Measurements from ENCODE around the gene SYNE3. TPM values are rescaled to one million over a fixed set of nuclear protein-coding genes. Genes with fewer than 3 reads are reported as not detected.

SYNE3 gene
- total RNA-seq, 5 donors from 2014 or later (not counting 1 experiment from before 2014, with no cell fraction given) = 55.6 to 92.3 (median 77.8) TPM

DNA sequence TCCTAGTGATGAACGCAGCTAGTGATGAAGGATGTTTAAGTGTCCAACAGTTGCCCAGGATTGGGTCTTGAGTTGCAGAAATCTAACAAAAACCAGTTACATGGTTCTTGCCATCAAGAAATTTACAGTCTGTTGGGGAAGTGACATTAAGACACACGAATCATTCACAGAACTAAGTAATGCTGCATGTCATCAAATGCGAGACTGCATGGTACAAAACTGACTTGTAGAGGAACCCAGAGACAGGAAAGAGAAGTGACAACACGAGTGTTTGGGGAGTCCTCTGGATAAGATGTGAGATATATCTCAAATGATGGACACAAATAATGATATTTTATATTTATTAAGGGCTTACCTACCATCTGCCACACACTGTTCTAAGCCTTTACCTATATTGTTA is 6.1 kb upstream of the SYNE3 start:
- Mint-ChIP-seq H3K9me3 (no peaks in the 10 kb centered on the region), H3K27me3 (no peaks in the 10 kb centered on the region), H3K4me3 (peak overlapping the region; percentile 25 to 86 (median 78)), H3K4me1 (peaks cover 92 to 96% (median 95%) of the 10 kb centered on the region in 3 donors), H3K27ac (peak overlapping the region; percentile 95 to 98), H3K36me3 (no peaks in the 10 kb centered on the region)
- Histone ChIP-seq H3K4me3 (ENCODE audit: control insufficient read depth in 1 of 2, extremely low read depth in 1 of 2, low read length in 1 of 2) (no peak overlapping the region), H3K9me3 (no peaks in the 10 kb centered on the region), H3K27ac (ENCODE audit: low read length) (peak overlapping the region; percentile 70), H3K27me3 (replicated peaks in 1 of 2; ENCODE audit: control insufficient read depth in 2 of 2, extremely low read depth in 1 of 2, insufficient read depth in 2 of 2, low read length in 1 of 2) (no peaks in the 10 kb centered on the region), H3K36me3 (ENCODE audit: control insufficient read depth in 2 of 2, extremely low read depth in 1 of 2, insufficient read depth in 1 of 2, low read length in 1 of 2) (no peaks in the 10 kb centered on the region), H3K4me1 (ENCODE audit: control insufficient read depth in 1 of 2, extremely low read depth in 1 of 2, insufficient read depth in 2 of 2, low read length in 2 of 2) (peaks cover 59 to 85% of the 10 kb centered on the region in 2 experiments)
- DNase-seq = no peak
- CTCF ChIA-PET = interaction anchor here (1.3 to 2.1 kb wide), 8 partner anchors 10 to 81 kb away, joined by 3 to 13 read pairs (median 6); no protein-coding TSS in a partner anchor
- POLR2A ChIA-PET = no interaction called here
- WGBS (ENCODE audit: insufficient coverage) = no CpG with 5 or more reads among the region's 4 CpGs
- no peak for ATAC-seq (replicated peaks in 1 of 4)

DNA sequence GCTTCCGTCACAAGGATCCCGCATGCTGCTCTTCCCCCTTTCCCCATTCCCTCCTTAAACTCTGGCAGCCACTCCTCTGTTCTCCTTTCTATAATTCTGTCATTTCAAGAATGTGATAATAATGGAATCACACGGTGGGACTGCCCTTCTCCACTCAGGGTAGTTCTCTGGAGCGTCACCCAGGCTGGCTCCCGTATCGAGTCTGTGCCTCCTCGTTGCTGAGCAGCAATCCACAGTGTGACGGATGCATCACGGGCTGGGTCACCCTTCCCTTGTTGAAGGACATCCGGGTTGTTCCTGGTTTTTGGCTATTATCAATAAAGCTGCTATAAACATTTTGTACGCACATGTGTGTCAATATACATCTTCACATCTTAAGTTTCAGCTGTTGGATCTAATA is 5.7 kb upstream of the SYNE3 start:
- Mint-ChIP-seq H3K36me3 (no peaks in the 10 kb centered on the region), H3K9me3 (no peaks in the 10 kb centered on the region), H3K27ac (peak overlapping the region; percentile 95 to 98), H3K4me3 (peak overlapping the region in 1 of 3 donors; percentile 86), H3K27me3 (no peaks in the 10 kb centered on the region), H3K4me1 (peaks cover 92 to 96% (median 95%) of the 10 kb centered on the region in 3 donors)
- CTCF ChIA-PET = interaction anchor here (1.3 to 2.1 kb wide), 4 partner anchors 9 to 78 kb away, joined by 3 to 13 read pairs (median 9); no protein-coding TSS in a partner anchor
- DNase-seq (no peak), ATAC-seq (replicated peaks in 1 of 4) (no peak)
- Histone ChIP-seq H3K36me3 (ENCODE audit: control insufficient read depth in 2 of 2, extremely low read depth in 1 of 2, insufficient read depth in 1 of 2, low read length in 1 of 2) (no peaks in the 10 kb centered on the region), H3K27me3 (replicated peaks in 1 of 2; ENCODE audit: control insufficient read depth in 2 of 2, extremely low read depth in 1 of 2, insufficient read depth in 2 of 2, low read length in 1 of 2) (no peaks in the 10 kb centered on the region), H3K4me3 (ENCODE audit: control insufficient read depth in 1 of 2, extremely low read depth in 1 of 2, low read length in 1 of 2) (no peak overlapping the region), H3K4me1 (ENCODE audit: control insufficient read depth in 1 of 2, extremely low read depth in 1 of 2, insufficient read depth in 2 of 2, low read length in 2 of 2) (peaks cover 59 to 89% of the 10 kb centered on the region in 2 experiments), H3K9me3 (no peaks in the 10 kb centered on the region), H3K27ac (ENCODE audit: low read length) (peak overlapping the region; percentile 70)
- 100% methylated on average over 1 of the region's 11 CpGs for WGBS (ENCODE audit: insufficient coverage)
- POLR2A ChIA-PET = no interaction called here

- ChIA-PET CTCF (interaction anchor here in 1 of 2 donors (1.2 to 2.1 kb wide), 2 partner anchors 8 to 79 kb away, joined by 4 to 10 read pairs; no protein-coding TSS in a partner anchor), POLR2A (no interaction called here)
- Histone ChIP-seq H3K4me3 (ENCODE audit: control insufficient read depth in 1 of 2, extremely low read depth in 1 of 2, low read length in 1 of 2) (no peak overlapping the region), H3K36me3 (ENCODE audit: control insufficient read depth in 2 of 2, extremely low read depth in 1 of 2, insufficient read depth in 1 of 2, low read length in 1 of 2) (no peaks in the 10 kb centered on the region), H3K4me1 (ENCODE audit: control insufficient read depth in 1 of 2, extremely low read depth in 1 of 2, insufficient read depth in 2 of 2, low read length in 2 of 2) (peaks cover 59 to 90% of the 10 kb centered on the region in 2 experiments), H3K9me3 (no peaks in the 10 kb centered on the region), H3K27ac (ENCODE audit: low read length) (peak overlapping the region; percentile 18), H3K27me3 (replicated peaks in 1 of 2; ENCODE audit: control insufficient read depth in 2 of 2, extremely low read depth in 1 of 2, insufficient read depth in 2 of 2, low read length in 1 of 2) (no peaks in the 10 kb centered on the region)
- Mint-ChIP-seq H3K27ac (peak overlapping the region; percentile 55 to 98), H3K9me3 (no peaks in the 10 kb centered on the region), H3K4me1 (peaks cover 84 to 89% (median 88%) of the 10 kb centered on the region in 3 donors), H3K27me3 (no peaks in the 10 kb centered on the region), H3K4me3 (peak overlapping the region in 1 of 3 donors; percentile 86), H3K36me3 (no peaks in the 10 kb centered on the region)
- no peak for DNase-seq
- 100% methylated on average over 2 of the region's 4 CpGs for WGBS (ENCODE audit: insufficient coverage)
- no peak for ATAC-seq (replicated peaks in 1 of 4)
Measured at GRCh38 chr14:95521001-95521400, 4.6 kb upstream of the SYNE3 start.

DNA sequence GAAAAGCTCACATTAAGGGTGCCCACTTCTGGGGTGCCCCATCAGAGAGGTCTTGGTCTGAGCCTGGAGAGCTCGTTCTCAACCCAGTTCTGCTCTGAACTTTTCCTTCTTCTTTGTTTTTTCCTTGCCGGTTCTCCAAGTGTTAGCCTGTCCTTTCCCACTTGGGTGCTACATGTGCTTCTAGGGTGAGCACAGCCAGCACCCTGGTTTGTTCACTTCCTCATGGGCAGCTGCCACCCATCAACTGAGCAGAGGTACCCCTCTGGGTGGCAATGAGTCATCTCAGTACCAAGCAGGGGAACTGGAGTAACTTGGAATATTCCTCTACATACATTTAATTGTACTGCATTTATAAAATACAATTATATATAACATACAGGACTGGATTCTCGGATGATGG is 3.9 kb upstream of the SYNE3 start:
- H3K36me3 Mint-ChIP-seq = no peaks in the 10 kb centered on the region
- no peaks in the 10 kb centered on the region for H3K27me3 Mint-ChIP-seq
- H3K4me1 Mint-ChIP-seq = peaks cover 82 to 86% (median 82%) of the 10 kb centered on the region in 3 donors
- ChIA-PET POLR2A (no interaction called here), CTCF (interaction anchor here (0.6 to 2.1 kb wide), 5 partner anchors 9 to 1042 kb away, joined by 3 to 10 read pairs (median 3); no protein-coding TSS in a partner anchor)
- Histone ChIP-seq H3K4me3 (ENCODE audit: control insufficient read depth in 1 of 2, extremely low read depth in 1 of 2, low read length in 1 of 2) (peak overlapping the region; percentile 7 to 8), H3K4me1 (ENCODE audit: control insufficient read depth in 1 of 2, extremely low read depth in 1 of 2, insufficient read depth in 2 of 2, low read length in 2 of 2) (peaks cover 58 to 91% of the 10 kb centered on the region in 2 experiments), H3K9me3 (no peaks in the 10 kb centered on the region), H3K27me3 (replicated peaks in 1 of 2; ENCODE audit: control insufficient read depth in 2 of 2, extremely low read depth in 1 of 2, insufficient read depth in 2 of 2, low read length in 1 of 2) (no peaks in the 10 kb centered on the region), H3K36me3 (ENCODE audit: control insufficient read depth in 2 of 2, extremely low read depth in 1 of 2, insufficient read depth in 1 of 2, low read length in 1 of 2) (no peaks in the 10 kb centered on the region), H3K27ac (ENCODE audit: low read length) (peak overlapping the region; percentile 87)
- H3K9me3 Mint-ChIP-seq = no peaks in the 10 kb centered on the region
- ATAC-seq (replicated peaks in 1 of 4) (no peak), DNase-seq (peak in 1 of 35 experiments; percentile 28)
- 38% methylated on average over 2 of the region's 3 CpGs for WGBS (ENCODE audit: insufficient coverage)
- peak overlapping the region; percentile 100 for H3K27ac Mint-ChIP-seq
- peak overlapping the region; percentile 56 to 75 (median 73) for H3K4me3 Mint-ChIP-seq

DNA sequence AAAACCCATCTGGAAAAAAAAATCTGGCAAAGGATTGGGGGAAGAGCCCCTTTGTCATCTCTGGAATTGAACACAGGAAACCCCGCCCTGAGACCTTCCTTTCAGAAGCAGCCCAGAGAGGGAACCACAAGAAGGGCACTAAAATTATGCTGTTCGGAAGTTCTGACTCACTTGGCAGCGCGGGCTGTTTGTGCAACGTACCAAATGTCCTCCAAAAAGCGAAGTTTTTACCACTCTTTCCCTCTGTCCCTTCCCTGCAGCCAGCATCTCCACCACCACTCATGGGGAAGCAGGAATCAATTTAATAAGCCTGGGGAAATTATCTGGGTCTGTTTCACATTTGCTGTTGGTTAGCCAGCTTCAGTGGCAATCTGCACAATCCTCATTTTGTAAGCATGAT is 3.2 kb upstream of the SYNE3 start:
- H3K27ac ChIP-seq (ENCODE audit: low read length) = peak overlapping the region; percentile 87
- Mint-ChIP-seq H3K4me1 (peaks cover 81 to 86% (median 82%) of the 10 kb centered on the region in 3 donors), H3K27ac (peak overlapping the region; percentile 100), H3K27me3 (no peaks in the 10 kb centered on the region), H3K36me3 (no peaks in the 10 kb centered on the region), H3K9me3 (no peaks in the 10 kb centered on the region), H3K4me3 (peak overlapping the region; percentile 56 to 75 (median 73))
- H3K9me3 ChIP-seq = no peaks in the 10 kb centered on the region
- ChIA-PET CTCF (interaction anchor here (0.6 to 2.1 kb wide), 5 partner anchors 9 to 1043 kb away, joined by 3 to 10 read pairs (median 3); no protein-coding TSS in a partner anchor), POLR2A (no interaction called here)
- H3K4me3 ChIP-seq (ENCODE audit: control insufficient read depth in 1 of 2, extremely low read depth in 1 of 2, low read length in 1 of 2) = peak overlapping the region; percentile 8 to 19
- peak in 24 of 35 experiments; percentile 14 to 75 (median 36) for DNase-seq
- peak; percentile 24 to 42 (median 32) for ATAC-seq (replicated peaks in 1 of 4)
- H3K36me3 ChIP-seq (ENCODE audit: control insufficient read depth in 2 of 2, extremely low read depth in 1 of 2, insufficient read depth in 1 of 2, low read length in 1 of 2) = no peaks in the 10 kb centered on the region
- peaks cover 59 to 91% of the 10 kb centered on the region in 2 experiments for H3K4me1 ChIP-seq (ENCODE audit: control insufficient read depth in 1 of 2, extremely low read depth in 1 of 2, insufficient read depth in 2 of 2, low read length in 2 of 2)
- H3K27me3 ChIP-seq (replicated peaks in 1 of 2; ENCODE audit: control insufficient read depth in 2 of 2, extremely low read depth in 1 of 2, insufficient read depth in 2 of 2, low read length in 1 of 2) = no peaks in the 10 kb centered on the region
- 0% methylated on average over 1 of the region's 6 CpGs for WGBS (ENCODE audit: insufficient coverage)

DNA sequence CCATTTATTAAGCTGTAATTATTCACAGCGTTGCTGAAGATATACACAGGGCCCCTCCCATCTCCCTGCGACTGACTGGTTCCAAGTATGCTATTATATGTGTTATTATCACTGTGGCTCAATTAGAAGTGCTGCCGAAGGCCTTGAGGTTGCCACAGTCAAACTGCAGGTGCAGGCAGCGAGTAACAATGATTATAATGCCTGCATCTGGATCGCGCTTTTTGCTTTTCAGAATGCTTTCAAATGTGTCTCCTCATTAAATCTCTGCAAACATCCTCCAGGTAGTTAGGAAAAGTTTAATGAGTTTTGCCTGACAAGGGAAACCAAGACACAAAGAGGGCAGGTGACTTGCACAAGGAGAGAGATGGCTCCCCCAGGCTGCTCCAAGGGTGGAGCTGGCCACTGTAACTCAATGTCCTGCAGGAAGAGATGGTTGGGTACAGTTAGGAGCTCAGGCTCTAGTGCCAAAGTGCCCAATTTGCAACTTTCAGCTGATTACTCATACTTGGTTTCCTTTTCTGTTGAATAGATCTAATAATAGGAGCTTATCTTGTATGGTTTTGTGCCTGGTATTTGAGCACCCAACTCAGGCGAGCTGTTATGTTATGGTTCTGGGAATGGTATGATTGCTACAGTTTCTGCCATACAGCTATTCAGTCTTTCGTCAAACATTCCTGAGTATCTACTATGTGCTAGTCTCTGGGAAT is 1.7 kb upstream of the SYNE3 start:
- peaks cover under 1% of the 10 kb centered on the region for H3K36me3 Mint-ChIP-seq
- no peaks in the 10 kb centered on the region for H3K27me3 Mint-ChIP-seq
- no peaks in the 10 kb centered on the region for H3K9me3 ChIP-seq
- ATAC-seq (replicated peaks in 1 of 4) (no peak), DNase-seq (peak in 1 of 35 experiments; percentile 31)
- peaks cover 44 to 90% of the 10 kb centered on the region in 2 experiments for H3K4me1 ChIP-seq (ENCODE audit: control insufficient read depth in 1 of 2, extremely low read depth in 1 of 2, insufficient read depth in 2 of 2, low read length in 2 of 2)
- no peaks in the 10 kb centered on the region for H3K36me3 ChIP-seq (ENCODE audit: control insufficient read depth in 2 of 2, extremely low read depth in 1 of 2, insufficient read depth in 1 of 2, low read length in 1 of 2)
- no peaks in the 10 kb centered on the region for H3K27me3 ChIP-seq (replicated peaks in 1 of 2; ENCODE audit: control insufficient read depth in 2 of 2, extremely low read depth in 1 of 2, insufficient read depth in 2 of 2, low read length in 1 of 2)
- H3K27ac ChIP-seq (ENCODE audit: low read length) = peak overlapping the region; percentile 87
- no CpG with 5 or more reads among the region's 8 CpGs for WGBS (ENCODE audit: insufficient coverage)
- ChIA-PET CTCF (interaction anchor here in 1 of 2 donors (0.7 to 1.1 kb wide), 3 partner anchors 9 to 19 kb away, joined by 3 to 10 read pairs (median 3); partner anchors contain the start of gene GLRX5), POLR2A (interaction anchor here in 1 of 2 donors (0.6 to 0.9 kb wide), 4 partner anchors 8 to 66 kb away, joined by 3 to 6 read pairs (median 4); no protein-coding TSS in a partner anchor)
- peaks cover 74 to 85% (median 78%) of the 10 kb centered on the region in 3 donors for H3K4me1 Mint-ChIP-seq
- H3K4me3 Mint-ChIP-seq = peak overlapping the region; percentile 75 to 80 (median 77)
- H3K27ac Mint-ChIP-seq = peak overlapping the region; percentile 100
- H3K9me3 Mint-ChIP-seq = no peaks in the 10 kb centered on the region
- H3K4me3 ChIP-seq (ENCODE audit: control insufficient read depth in 1 of 2, extremely low read depth in 1 of 2, low read length in 1 of 2) = no peak overlapping the region
